HG02571 (cell line): ENCODE results near the gene DHRS2.

Source experiments
- ATAC-seq: cut with Tn5 transposase; IDR thresholded peaks from one replicate; pipeline ENCODE4 v1.9.1; 2021; ENCODE audit warnings: mild to moderate bottlenecking, moderate library complexity; ENCODE audit not compliant: unreplicated experiment

The DHRS2 gene

GRCh38 chr14:23646648-23647549 lies 10.7 kb downstream of the DHRS2 start:
- no peak for ATAC-seq

GRCh38 chr14:23647619-23648018 lies 11.5 kb downstream of the DHRS2 start:
- no peak for ATAC-seq

- ATAC-seq: no peak
Measured at GRCh38 chr14:23648764-23649460, 12.7 kb downstream of the DHRS2 start.

- ATAC-seq: no peak
Measured at GRCh38 chr14:23650506-23650905, 14.3 kb downstream of the DHRS2 start.

- ATAC-seq: no peak
Measured at GRCh38 chr14:23653051-23653450, 16.9 kb downstream of the DHRS2 start.

- no peak for ATAC-seq
Measured at GRCh38 chr14:23654231-23654630, 18.1 kb downstream of the DHRS2 start.

GRCh38 chr14:23657959-23658470 lies 21.9 kb downstream of the DHRS2 start:
- ATAC-seq: no peak

- no peak for ATAC-seq
Measured at GRCh38 chr14:23660290-23661226, 24.4 kb downstream of the DHRS2 start.

GRCh38 chr14:23661542-23661941 lies 25.4 kb downstream of the DHRS2 start:
- no peak for ATAC-seq

GRCh38 chr14:23663127-23663526 lies 27.0 kb downstream of the DHRS2 start:
- ATAC-seq: no peak

- no peak for ATAC-seq
Measured at GRCh38 chr14:23663711-23664110, 27.5 kb downstream of the DHRS2 start.

GRCh38 chr14:23664207-23664885 lies 28.2 kb downstream of the DHRS2 start:
- no peak for ATAC-seq

GRCh38 chr14:23665302-23666016 lies 29.3 kb downstream of the DHRS2 start:
- ATAC-seq: no peak

GRCh38 chr14:23667134-23667533 lies 31.0 kb downstream of the DHRS2 start:
- ATAC-seq: no peak

- no peak for ATAC-seq
Measured at GRCh38 chr14:23669441-23669840, 33.3 kb downstream of the DHRS2 start.

GRCh38 chr14:23670481-23670880 lies 34.3 kb downstream of the DHRS2 start:
- ATAC-seq: no peak

GRCh38 chr14:23672200-23672599 lies 36.0 kb downstream of the DHRS2 start:
- no peak for ATAC-seq

- ATAC-seq: no peak
Measured at GRCh38 chr14:23675337-23675736, 39.2 kb downstream of the DHRS2 start.

GRCh38 chr14:23675906-23676305 lies 39.7 kb downstream of the DHRS2 start:
- ATAC-seq: no peak

GRCh38 chr14:23681337-23681736 lies 45.2 kb downstream of the DHRS2 start:
- ATAC-seq: no peak
